Activated naive CD4-positive, alpha-beta T cell treated with anti-CD3 and anti-CD28 coated beads, Interleukin-2, amount 50 U/mL, for 72 hours (primary cell): Measurements from ENCODE around the gene CLK1. TPM values are rescaled to one million over a fixed set of nuclear protein-coding genes. Genes with fewer than 3 reads are reported as not detected.

Experiments used
- ATAC-seq, 2 donors: fragments of 150-1000 bp; cut with Tn5 transposase; 2 replicates each; pipeline ENCODE4 v1.10.0; 2021; ENCODE audit warnings: mild to moderate bottlenecking in 2 of 2, moderate library complexity in 2 of 2
- DNase-seq, 2 donors: peaks; one replicate each; pipeline ENCODE4 v3.0.0; 2021 to 2022; ENCODE audit warnings: low spot score in 2 of 2
- H3K27ac Mint-ChIP-seq, 2 donors: one replicate each; pipeline ENCODE4 v1.8.0; 2022; ENCODE audit warnings: mild to moderate bottlenecking in 2 of 2, mixed read lengths in 2 of 2
- H3K36me3 Mint-ChIP-seq, 2 donors: one replicate each; pipeline ENCODE4 v1.8.0; 2022; ENCODE audit warnings: mixed read lengths in 2 of 2
- H3K9me3 Mint-ChIP-seq, 2 donors: one replicate each; pipeline ENCODE4 v1.8.0; 2022; ENCODE audit warnings: mixed read lengths in 2 of 2
- total RNA-seq, 2 donors: library from RNA; stranded (reverse); gene quantifications; one replicate each; pipeline ENCODE4 v1.2.3, GENCODE V29; 2022

The CLK1 gene
- total RNA-seq, 2 donors from 2014 or later, result 138 to 261 TPM

DNA sequence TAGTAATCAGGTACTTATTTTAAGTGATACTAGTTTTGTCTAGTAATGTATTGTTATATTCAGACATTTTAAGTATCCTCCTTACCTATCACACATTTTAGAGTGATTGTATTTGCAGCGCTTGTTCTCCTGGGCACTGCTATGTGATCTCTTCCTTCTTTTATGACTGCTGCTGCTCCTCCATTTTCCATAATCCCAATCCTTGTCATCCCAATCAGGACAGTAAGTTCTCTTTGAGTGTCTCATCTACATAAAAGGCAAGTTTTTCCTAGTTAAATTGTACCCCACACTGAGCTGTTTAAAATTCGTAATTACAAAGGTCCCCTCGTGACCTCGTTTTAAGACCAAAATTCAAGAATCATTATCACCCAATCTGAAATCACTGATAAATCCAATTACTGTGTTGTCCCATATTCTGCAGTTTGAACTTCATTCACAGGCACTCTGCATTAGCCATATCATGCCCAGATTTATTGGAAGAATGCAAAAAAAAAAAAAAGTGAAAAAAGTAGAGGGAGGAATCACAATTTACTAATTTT, 2.8 kb downstream of the CLK1 start:
- no peaks in the 10 kb centered on the region for H3K9me3 Mint-ChIP-seq
- no peak for DNase-seq
- peak overlapping the region; percentile 100 for H3K27ac Mint-ChIP-seq
- H3K36me3 Mint-ChIP-seq, result peaks cover 61 to 78% of the 10 kb centered on the region in 2 donors
- no peak for ATAC-seq

DNA sequence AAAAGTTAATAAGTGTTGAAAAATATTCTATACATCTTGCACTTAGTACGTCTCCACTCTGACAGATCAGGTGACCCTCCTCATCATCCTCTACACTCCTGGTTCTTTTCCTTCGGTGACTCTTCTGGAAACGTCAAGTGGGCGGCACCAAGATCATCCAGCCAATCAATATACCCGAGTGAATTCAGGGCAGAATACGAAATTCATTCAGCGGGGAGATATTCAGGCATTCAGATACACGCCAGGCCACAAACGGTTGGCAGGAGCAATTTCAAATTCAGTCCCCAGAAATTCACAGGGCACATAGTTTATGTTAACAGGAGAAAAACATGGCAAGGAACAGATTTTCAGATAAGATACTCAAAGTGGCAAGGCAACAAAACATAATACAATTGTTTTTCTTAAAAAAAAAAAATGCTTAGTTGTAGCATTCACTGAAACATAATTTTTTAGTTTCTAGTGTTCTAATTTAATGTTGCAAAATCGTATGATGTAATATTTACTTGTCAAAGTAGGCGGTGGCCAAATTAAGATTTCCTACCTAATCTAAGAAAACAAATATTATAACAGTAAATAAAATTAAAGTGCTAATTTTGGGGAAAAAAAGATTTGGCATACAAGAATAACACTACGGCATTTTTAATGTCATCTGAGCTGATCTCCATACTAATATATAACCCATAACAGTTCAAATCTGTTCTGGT, 4.2 kb downstream of the CLK1 start:
- H3K27ac Mint-ChIP-seq, result peak overlapping the region; percentile 80 to 100
- H3K36me3 Mint-ChIP-seq, result peaks cover 61 to 82% of the 10 kb centered on the region in 2 donors
- DNase-seq (peak in 1 of 2 donors; percentile 27), ATAC-seq (no peak)
- H3K9me3 Mint-ChIP-seq, result no peaks in the 10 kb centered on the region

GRCh38 chr2:200856806-200857205, 7.7 kb downstream of the CLK1 start:
- Mint-ChIP-seq H3K36me3 (peaks cover 41 to 67% of the 10 kb centered on the region in 2 donors), H3K27ac (peak overlapping the region in 1 of 2 donors; percentile 60), H3K9me3 (no peaks in the 10 kb centered on the region)
- peak in 1 of 2 donors; percentile 12 for ATAC-seq
- no peak for DNase-seq

DNA sequence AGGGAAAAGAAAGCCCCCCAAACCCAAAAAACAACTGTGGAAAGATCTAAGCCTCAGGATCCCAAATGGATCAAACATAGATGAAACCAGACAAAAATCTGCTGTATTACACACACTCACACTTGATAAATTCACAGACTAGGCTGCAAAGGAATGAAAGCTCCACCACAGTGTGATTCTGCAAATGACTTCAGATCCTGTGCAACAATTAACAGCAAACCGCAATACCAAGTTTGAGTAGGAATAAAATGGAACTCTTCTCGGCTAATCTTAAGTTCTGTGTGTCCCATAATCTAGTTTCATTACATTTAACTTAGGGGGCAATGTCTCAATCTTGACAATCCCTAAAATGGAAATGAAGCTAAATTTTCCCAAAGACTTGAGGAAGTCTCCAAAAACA, 11.9 kb downstream of the CLK1 start:
- Mint-ChIP-seq H3K9me3 (no peaks in the 10 kb centered on the region), H3K36me3 (peaks cover 15 to 35% of the 10 kb centered on the region in 2 donors), H3K27ac (peak overlapping the region in 1 of 2 donors; percentile 19)
- no peak for DNase-seq
- ATAC-seq, result no peak

- H3K9me3 Mint-ChIP-seq, result no peaks in the 10 kb centered on the region
- H3K36me3 Mint-ChIP-seq, result peaks cover 12 to 25% of the 10 kb centered on the region in 2 donors
- peak overlapping the region; percentile 3 to 81 for H3K27ac Mint-ChIP-seq
- DNase-seq, result no peak
- ATAC-seq, result no peak
These were observed 12.8 kb downstream of the CLK1 start for GRCh38 chr2:200851398-200852248.

GRCh38 chr2:200850512-200851256, 13.8 kb downstream of the CLK1 start:
- Mint-ChIP-seq H3K36me3 (peaks cover 12 to 21% of the 10 kb centered on the region in 2 donors), H3K27ac (peak overlapping the region; percentile 3 to 61), H3K9me3 (no peaks in the 10 kb centered on the region)
- peak in 1 of 2 donors; percentile 13 for ATAC-seq
- DNase-seq, result no peak

DNA sequence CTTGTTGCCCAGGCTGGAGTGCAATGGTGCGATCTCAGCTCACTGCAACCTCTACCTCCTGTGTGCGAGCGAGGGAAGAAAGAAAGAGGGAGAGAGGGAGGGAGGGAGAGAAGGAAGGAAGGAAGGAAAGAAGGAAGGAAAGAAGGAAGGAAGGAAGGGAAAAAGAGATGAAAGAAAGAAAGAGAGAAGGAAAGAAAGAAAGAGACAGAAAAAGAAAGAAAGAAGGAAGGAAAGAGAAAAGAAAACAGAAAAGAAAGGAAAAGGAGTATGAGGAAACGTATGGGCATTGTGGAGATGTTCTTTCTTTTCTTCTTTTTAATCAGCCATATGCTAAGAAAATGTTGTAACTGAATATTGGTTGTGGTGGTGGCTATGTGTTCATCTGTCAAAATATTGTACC, 16.5 kb downstream of the CLK1 start:
- ATAC-seq, result no peak
- no peak for DNase-seq
- Mint-ChIP-seq H3K27ac (no peak overlapping the region), H3K9me3 (no peaks in the 10 kb centered on the region), H3K36me3 (peaks cover 12 to 18% of the 10 kb centered on the region in 2 donors)

GRCh38 chr2:200847269-200847668, 17.2 kb downstream of the CLK1 start:
- DNase-seq (no peak), ATAC-seq (no peak)
- peaks cover 6 to 11% of the 10 kb centered on the region in 2 donors for H3K36me3 Mint-ChIP-seq
- H3K9me3 Mint-ChIP-seq, result no peaks in the 10 kb centered on the region
- H3K27ac Mint-ChIP-seq, result no peak overlapping the region

DNA sequence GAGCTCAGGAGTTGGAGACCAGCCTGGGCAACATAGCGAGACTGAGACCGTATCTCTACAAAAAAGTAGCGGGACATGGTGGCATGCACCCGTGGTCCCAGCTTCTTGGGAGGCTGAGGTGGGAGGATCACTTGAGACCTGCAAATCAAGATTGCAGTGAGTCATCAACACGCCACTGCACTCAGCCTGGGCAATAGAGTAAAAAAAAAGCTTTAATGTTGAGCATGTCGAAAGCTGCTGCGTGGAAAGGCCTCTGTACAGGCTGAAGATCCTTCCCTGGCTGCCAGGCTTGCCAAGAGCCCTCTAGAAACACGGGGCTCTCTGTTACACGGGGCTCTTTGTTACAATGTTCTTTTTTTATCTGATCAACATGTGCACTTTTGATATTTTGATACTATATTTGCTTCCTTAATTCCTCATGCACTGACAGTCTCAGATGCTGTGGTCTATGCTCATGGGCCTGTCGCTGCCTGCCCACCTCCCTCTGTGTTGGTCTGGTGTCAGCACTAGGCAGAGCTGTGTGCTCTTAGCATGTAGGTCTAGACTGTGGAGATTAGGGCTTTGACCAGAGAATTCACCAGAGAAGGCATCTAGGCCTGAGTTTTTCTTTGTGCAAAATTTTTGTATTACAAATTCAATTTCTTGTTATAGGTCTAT, 18.7 kb downstream of the CLK1 start:
- Mint-ChIP-seq H3K27ac (peak overlapping the region in 1 of 2 donors; percentile 81), H3K9me3 (no peaks in the 10 kb centered on the region), H3K36me3 (no peaks in the 10 kb centered on the region)
- no peak for DNase-seq
- ATAC-seq, result peak in 1 of 2 donors; percentile 9

DNA sequence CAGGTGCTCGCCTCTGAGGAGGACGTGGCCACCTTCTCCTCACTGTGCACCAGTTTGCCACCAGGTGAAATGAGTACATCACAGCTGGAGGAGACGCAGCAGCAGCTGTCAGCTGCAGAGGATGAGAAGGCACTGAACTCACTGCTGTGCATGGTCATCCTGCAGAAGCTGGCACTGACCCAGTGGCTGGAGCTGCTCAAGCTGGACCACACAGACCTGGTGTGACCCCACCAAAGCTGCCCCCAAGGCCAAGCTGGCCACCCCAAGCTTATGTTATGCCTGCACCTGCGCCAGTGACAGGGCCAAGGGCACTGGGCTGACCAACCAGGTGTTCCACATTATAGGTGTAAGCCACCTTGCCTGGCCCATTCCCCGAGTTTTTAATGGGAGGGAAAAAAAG, 19.3 kb downstream of the CLK1 start:
- Mint-ChIP-seq H3K36me3 (no peaks in the 10 kb centered on the region), H3K27ac (no peak overlapping the region), H3K9me3 (no peaks in the 10 kb centered on the region)
- DNase-seq (no peak), ATAC-seq (peak in 1 of 2 donors; percentile 14)

DNA sequence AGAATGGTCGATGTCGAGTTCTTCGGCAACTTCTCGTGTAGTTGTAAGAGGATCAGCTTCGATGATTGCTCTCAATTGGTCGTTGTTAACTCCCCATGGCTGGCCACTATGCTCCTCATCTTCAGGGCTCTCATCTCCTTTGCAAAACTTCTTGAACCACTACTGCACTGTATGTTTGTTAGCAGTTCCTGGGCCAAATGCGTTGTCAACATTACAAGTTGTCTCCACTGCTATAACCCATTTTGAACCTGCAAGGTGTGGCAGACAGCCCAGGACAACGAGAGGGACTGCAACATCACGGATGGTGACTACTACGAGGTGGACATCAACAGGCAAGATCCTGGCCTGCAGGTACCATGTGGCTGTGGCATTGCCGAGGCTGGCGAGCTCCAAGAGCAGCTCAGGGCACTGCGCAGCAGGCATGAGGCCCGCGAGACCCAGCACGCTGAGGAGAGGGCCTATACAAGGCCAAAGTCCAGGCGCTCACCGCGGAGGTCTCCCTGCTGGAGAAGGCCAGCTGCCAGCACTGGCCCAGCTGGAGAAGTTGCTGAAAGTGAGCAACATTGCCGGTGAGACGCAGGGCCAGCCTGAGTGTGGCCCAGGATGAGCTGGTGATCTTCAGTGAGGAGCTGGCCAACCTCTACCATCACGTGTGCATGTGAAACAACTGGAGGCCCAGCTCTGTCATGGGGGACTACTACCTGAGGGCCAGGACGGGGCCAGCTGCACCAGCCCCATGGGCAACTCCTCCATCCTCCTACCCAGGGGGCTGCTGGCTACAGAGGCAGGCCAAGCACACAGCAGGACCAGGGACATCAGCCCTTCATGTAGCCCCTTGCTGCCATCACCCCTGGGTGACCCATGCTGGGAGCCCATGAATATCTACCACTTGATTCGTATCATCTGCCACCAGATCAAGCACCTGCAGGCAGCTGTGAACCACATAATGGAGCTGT, 20.2 kb downstream of the CLK1 start:
- Mint-ChIP-seq H3K27ac (no peak overlapping the region), H3K9me3 (no peaks in the 10 kb centered on the region), H3K36me3 (no peaks in the 10 kb centered on the region)
- ATAC-seq (peak in 1 of 2 donors; percentile 10), DNase-seq (no peak)

DNA sequence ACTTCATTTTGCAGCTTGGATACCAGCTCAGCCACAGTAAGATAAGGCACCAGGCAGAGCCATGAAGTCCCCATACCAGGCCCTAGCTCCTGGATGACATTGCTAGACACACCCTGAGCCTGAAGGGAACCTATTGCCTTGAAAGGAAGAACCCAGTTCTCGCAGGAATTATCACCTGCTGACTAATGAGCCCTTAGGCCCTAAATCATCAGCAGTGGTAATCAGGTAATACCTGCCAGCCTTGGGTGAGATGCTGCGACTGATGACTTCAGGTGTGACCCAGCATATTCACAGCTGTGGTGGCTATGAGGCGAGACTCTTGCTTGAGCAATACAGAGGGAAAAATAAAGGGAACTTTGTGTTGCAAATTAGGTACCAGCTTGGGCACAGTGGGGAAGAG, 24.9 kb downstream of the CLK1 start:
- H3K27ac Mint-ChIP-seq, result no peak overlapping the region
- peaks cover 0 to 4% of the 10 kb centered on the region in 2 donors for H3K9me3 Mint-ChIP-seq
- DNase-seq, result no peak
- no peak for ATAC-seq
- H3K36me3 Mint-ChIP-seq, result peaks cover 0 to 22% of the 10 kb centered on the region in 2 donors

- no peak for DNase-seq
- ATAC-seq, result no peak
- Mint-ChIP-seq H3K36me3 (peaks cover 0 to 24% of the 10 kb centered on the region in 2 donors), H3K9me3 (peaks cover 0 to 4% of the 10 kb centered on the region in 2 donors), H3K27ac (no peak overlapping the region)
These were observed 29.8 kb downstream of the CLK1 start for GRCh38 chr2:200834701-200835100.

- DNase-seq, result no peak
- Mint-ChIP-seq H3K27ac (peak overlapping the region in 1 of 2 donors; percentile 48), H3K36me3 (peaks cover 0 to 11% of the 10 kb centered on the region in 2 donors), H3K9me3 (no peaks in the 10 kb centered on the region)
- peak in 1 of 2 donors; percentile 25 for ATAC-seq
These were observed 35.2 kb downstream of the CLK1 start for GRCh38 chr2:200829258-200829655.
